Gastrocnemius medialis (tissue), 4 donors: ENCODE results near the gene PKMYT1.

Experiments used
- CTCF ChIP-seq, 5 experiments: fragments of 450-650 bp in 3 of 5; fragments of 200-600 bp in 2 of 5; sonication (generic) in 2 of 5; IDR thresholded peaks in 4 of 5; conservative IDR thresholded peaks in 1 of 5; 1 replicate in 4 of 5; 2 replicates in 1 of 5; pipeline ENCODE4 v1.5.1; 2016 to 2019; ENCODE audit warnings: antibody characterized with exemption in 5 of 5, mild to moderate bottlenecking in 3 of 5, moderate library complexity in 3 of 5
- POLR2A ChIP-seq, 2 donors: fragments of 450-650 bp; IDR thresholded peaks; one replicate each; pipeline ENCODE4 v1.6.1; 2017; ENCODE audit warnings: antibody characterized with exemption in 2 of 2, mild to moderate bottlenecking in 2 of 2, moderate library complexity in 2 of 2

GRCh38 chr16:2979669-2980226 is 498 bp downstream of the PKMYT1 start:
- no peak for TF ChIP-seq CTCF (IDR thresholded peaks at IDR 0.05 in 4 of 5, conservative IDR thresholded peaks at IDR 0.05 in 1 of 5)
- no peak for TF ChIP-seq POLR2A (IDR thresholded peaks at IDR 0.05)
